BLaER1 (cell line): ENCODE measurements around the gene CASP8AP2.
"Not testable (repeated sequence)": the region's sequence is repeated elsewhere in the genome, so short reads cannot be mapped to it uniquely, and the experiment has no call there.

Source experiments
- H3K27ac ChIP-seq: shearing (Covaris generic); formaldehyde crosslinking; 2 replicates; pipeline ENCODE4 v1.8.1; 2022
- H3K27me3 ChIP-seq: shearing (Covaris generic); formaldehyde crosslinking; 2 replicates; pipeline ENCODE4 v1.8.1; 2022
- H3K36me3 ChIP-seq: shearing (Covaris generic); formaldehyde crosslinking; 2 replicates; pipeline ENCODE4 v1.8.1; 2022
- H3K4me1 ChIP-seq: shearing (Covaris generic); formaldehyde crosslinking; 2 replicates; pipeline ENCODE4 v1.8.1; 2022
- H3K4me2 ChIP-seq: shearing (Covaris generic); formaldehyde crosslinking; 2 replicates; pipeline ENCODE4 v1.8.1; 2022
- H3K4me3 ChIP-seq: shearing (Covaris generic); formaldehyde crosslinking; 2 replicates; pipeline ENCODE4 v1.8.1; 2022
- H3K9ac ChIP-seq: shearing (Covaris generic); formaldehyde crosslinking; 2 replicates; pipeline ENCODE4 v1.8.1; 2022
- H3K9me3 ChIP-seq: shearing (Covaris generic); formaldehyde crosslinking; 2 replicates; pipeline ENCODE4 v1.8.1; 2022
- H4K20me1 ChIP-seq: shearing (Covaris generic); formaldehyde crosslinking; 2 replicates; pipeline ENCODE4 v1.8.1; 2022
- Cebpa-rat ChIP-seq: shearing (Covaris generic); IDR thresholded peaks from 2 replicates; pipeline ENCODE4 v1.8.1; 2022

CASP8AP2 gene

DNA sequence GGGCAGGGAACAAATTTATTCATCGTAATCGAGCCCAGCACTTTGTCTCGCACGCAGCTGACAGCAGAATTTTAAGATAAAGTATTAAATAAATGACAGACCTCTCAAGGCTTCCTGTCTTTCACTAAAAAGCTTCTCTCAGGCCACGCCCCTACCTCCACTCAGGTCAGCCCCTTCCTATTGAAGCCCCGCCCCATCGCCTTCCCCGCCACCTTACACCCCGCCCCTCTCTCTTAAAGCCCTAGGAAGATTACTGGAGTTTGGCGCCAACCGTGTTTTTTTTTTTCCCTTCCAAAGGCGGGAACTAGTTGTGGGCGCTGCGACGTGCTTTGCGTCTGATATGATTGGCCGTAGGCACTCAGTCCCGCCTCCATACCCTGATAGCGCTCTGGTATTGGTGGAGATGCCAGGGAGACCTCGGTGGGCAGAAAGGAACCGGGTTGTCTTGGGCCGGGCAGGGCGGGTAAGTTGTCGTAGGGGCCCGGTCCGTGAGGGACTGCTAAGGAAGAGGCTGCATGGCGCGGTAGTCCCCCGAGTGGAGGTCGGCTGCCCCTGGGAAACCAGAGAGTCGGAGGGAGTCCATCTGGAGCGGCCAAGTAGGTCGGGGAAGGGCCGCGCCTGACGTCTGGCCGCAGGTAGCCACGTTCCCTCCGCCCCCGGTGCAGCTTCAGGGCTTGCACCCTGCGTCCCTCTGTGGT, at the start of gene CASP8AP2:
TSS of gene CASP8AP2 (plus strand) at position 409 of the 698 bp plus-strand sequence.
- no peaks in the 10 kb centered on the region for H3K27me3 ChIP-seq

DNA sequence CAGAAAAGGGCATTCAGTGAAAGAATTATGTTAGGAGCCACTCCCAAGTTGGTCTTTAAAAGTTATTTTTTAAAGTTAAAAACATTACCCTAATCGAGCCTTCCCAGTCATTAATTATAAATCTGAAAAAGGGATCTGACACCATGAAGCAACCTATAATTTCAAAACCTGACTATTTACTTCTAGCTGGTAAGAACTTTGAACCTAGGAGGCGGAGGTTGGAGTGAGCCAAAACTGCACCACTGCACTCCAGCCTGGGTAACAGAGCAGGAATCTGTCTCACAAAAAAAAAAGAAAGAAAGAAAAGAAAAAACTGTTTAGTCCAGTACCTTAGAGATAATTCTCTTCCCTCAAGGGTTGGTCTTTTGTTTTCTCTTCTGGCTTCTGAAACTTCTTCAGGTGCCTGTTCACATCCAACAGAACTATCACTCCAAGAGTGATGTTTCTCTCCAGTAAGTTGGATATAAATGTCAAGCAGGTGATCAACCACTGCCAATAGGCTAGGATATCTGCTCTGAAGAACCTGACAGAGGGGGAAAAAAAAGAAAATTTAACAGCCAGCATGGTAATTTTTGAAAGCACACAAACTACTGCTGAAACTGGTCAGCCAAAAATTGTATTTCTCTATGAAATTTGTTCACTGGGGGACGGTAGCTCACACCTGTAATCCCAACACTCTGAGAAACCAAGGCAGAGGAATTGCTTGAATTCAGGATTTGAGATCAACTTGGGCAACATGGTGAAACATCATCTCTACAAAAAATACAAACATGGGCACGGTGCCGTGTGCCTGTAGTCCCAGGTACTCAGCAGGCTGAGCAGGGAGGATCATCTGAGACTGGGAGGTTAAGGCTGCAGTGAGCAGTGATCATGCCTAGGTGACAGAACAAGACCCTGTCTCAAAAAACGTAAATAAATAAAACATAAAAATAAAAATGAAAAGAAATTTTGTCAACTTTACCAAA, 48.3 kb upstream of the CASP8AP2 start:
- peaks cover 15% of the 10 kb centered on the region for H3K9me3 ChIP-seq
- H3K4me2 ChIP-seq = no peak overlapping the region
- no peaks in the 10 kb centered on the region for H4K20me1 ChIP-seq
- no peak overlapping the region for H3K9ac ChIP-seq
- no peaks in the 10 kb centered on the region for H3K27me3 ChIP-seq
- no peak overlapping the region for H3K4me3 ChIP-seq
- no peak for TF ChIP-seq Cebpa-rat
- no peak overlapping the region for H3K27ac ChIP-seq
- peaks cover 81% of the 10 kb centered on the region for H3K36me3 ChIP-seq
- no peaks in the 10 kb centered on the region for H3K4me1 ChIP-seq

More for the DNA sequence above, at the start of gene CASP8AP2:
- Histone ChIP-seq H3K36me3 (0 out of 2 replicates have a peak, but pooled peaks cover 10% of the 10 kb centered on the region), H3K27ac (peak within 1 kb of the TSS; percentile 79), H3K9me3 (no peaks in the 10 kb centered on the region), H4K20me1 (no peaks in the 10 kb centered on the region), H3K4me2 (peak within 1 kb of the TSS; percentile 80), H3K4me3 (peak within 1 kb of the TSS; percentile 80), H3K9ac (peak within 1 kb of the TSS; percentile 85), H3K4me1 (peaks cover 14% of the 10 kb centered on the region)
- no peak for TF ChIP-seq Cebpa-rat

DNA sequence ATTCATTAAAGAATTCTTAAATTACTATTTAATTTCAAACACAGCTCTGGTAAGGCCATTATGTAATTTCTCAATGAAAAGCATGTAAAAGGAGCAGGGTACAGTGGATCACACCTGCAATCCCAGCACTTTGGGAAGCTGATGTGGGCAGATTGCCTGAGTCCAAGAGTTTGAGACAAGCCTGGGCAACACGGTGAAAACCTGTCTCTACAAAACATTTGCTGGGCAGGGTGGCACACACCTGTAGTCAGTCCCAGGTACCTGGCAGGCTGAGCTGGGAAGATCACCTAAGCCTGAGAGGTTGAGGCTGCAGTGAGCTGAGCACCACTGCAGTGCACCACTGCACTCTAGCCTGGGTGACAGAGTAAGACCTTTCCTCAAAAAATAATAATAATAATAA, 47.5 kb upstream of the CASP8AP2 start:
- Histone ChIP-seq H3K27ac (no peak overlapping the region), H3K9ac (no peak overlapping the region), H3K27me3 (no peaks in the 10 kb centered on the region), H3K4me3 (no peak overlapping the region), H4K20me1 (no peaks in the 10 kb centered on the region), H3K36me3 (peaks cover 82% of the 10 kb centered on the region), H3K9me3 (peaks cover 15% of the 10 kb centered on the region), H3K4me2 (no peak overlapping the region), H3K4me1 (no peaks in the 10 kb centered on the region)
- TF ChIP-seq Cebpa-rat = no peak

DNA sequence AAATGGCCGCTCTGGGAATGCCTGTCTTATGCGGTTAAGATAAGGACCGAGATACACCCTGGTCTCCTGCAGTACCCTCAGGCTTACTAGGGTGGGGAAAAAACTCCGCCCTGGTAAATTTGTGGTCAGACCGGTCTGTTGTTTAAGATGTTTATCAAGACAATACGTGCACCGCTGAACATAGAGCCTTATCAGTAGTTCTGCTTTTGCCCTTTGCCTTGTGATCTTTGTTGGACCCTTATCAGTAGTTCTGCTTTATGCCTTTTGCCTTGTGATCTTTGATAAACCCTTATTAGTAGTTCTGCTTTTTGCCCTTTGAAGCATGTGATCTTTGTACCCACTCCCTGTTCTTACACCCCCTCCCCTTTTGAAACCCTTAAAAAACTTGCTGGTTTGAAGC, 46.4 kb upstream of the CASP8AP2 start:
- not testable (repeated sequence) for H3K4me1 ChIP-seq, H3K27me3 ChIP-seq, H4K20me1 ChIP-seq, H3K9ac ChIP-seq, H3K4me3 ChIP-seq, H3K4me2 ChIP-seq, H3K27ac ChIP-seq
- peaks cover 88% of the 10 kb centered on the region for H3K36me3 ChIP-seq
- peaks cover 15% of the 10 kb centered on the region for H3K9me3 ChIP-seq

DNA sequence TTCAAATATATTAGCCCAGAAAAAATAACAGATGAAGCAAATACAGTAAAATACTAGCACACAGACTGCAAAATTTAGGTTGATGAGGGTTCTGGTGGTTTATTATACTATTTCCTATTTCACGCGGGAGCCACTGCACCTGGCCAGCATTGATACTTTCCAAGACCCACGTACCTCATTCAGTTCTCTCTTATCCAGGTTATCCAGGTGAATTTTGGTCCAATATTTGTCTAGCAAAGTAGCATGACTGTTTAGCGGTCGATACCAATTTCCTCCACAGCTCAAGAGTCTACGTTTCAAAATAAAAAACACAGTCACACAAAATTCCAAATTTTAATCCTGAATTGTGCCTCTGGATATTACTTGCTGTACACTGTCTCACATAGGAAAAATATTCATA, 44.8 kb upstream of the CASP8AP2 start:
- Histone ChIP-seq H3K36me3 (peaks cover 97% of the 10 kb centered on the region), H3K9ac (no peak overlapping the region), H3K9me3 (peaks cover 15% of the 10 kb centered on the region), H3K27ac (no peak overlapping the region), H3K4me1 (no peaks in the 10 kb centered on the region), H3K27me3 (no peaks in the 10 kb centered on the region), H3K4me3 (no peak overlapping the region), H3K4me2 (no peak overlapping the region), H4K20me1 (no peaks in the 10 kb centered on the region)
- no peak for TF ChIP-seq Cebpa-rat

DNA sequence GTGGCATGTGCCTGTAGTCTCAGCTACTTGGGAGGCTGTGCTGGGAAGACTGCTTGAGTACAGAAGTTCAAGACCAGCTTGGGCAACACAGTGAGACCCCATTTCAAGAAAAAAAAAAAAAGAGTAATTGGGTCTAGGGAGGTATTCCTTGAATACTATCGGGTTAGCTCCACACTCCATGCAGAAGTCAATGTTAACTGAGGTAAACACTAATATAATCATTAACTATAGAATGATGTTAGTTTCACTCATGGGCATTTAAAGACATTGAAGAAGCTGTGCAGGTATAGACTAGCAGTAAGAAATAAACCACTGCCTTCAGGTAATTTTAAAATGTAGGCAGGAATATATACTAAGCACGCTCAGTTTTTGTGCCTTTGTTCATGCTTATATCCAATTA, 42.7 kb upstream of the CASP8AP2 start:
- Histone ChIP-seq H3K4me3 (no peak overlapping the region), H3K36me3 (peaks cover 86% of the 10 kb centered on the region)
- no peak for TF ChIP-seq Cebpa-rat

DNA sequence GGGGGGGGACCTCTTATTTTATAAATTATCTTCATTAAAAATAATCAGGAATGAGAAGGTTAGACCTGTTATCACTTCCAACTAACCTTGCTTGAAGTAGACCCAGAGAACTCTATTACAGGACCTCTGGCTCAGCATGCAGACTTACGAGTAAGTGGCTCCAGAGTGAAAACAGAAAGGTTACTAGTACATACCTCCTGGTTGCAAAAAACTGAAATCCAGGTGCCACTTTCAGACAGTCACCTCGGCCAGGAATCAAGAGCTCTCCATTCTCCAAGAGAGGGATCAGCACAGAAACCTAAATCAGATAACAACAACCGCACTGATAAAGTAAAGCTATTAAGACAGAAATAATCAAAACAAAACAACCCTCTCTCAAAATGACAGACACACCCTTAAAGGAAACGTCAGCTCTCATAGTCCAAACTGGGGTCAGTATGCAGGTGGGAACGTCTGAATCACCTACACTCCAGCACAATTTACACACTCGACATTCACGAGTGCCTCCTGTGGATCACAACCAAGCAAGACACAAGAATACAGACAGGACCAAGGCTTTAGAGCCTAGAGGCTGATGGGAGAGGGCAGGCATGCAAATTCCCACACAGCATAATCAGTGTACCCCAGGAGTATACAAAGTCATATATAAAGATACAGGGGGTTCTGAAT, 41.9 kb upstream of the CASP8AP2 start:
- no peak overlapping the region for H3K4me3 ChIP-seq
- peaks cover 83% of the 10 kb centered on the region for H3K36me3 ChIP-seq
- H3K4me2 ChIP-seq = no peak overlapping the region
- no peaks in the 10 kb centered on the region; the same call in 1 of the 2 replicates for H4K20me1 ChIP-seq
- H3K9ac ChIP-seq = no peak overlapping the region
- H3K27ac ChIP-seq = no peak overlapping the region
- H3K9me3 ChIP-seq = peaks cover 15% of the 10 kb centered on the region
- no peak for TF ChIP-seq Cebpa-rat
- no peaks in the 10 kb centered on the region for H3K27me3 ChIP-seq
- peaks cover 4% of the 10 kb centered on the region for H3K4me1 ChIP-seq

More for the DNA sequence above, 42.7 kb upstream of the CASP8AP2 start:
- H3K9ac ChIP-seq = no peak overlapping the region
- no peak overlapping the region for H3K4me2 ChIP-seq
- no peaks in the 10 kb centered on the region for H3K27me3 ChIP-seq
- no peaks in the 10 kb centered on the region for H3K4me1 ChIP-seq
- H4K20me1 ChIP-seq = no peaks in the 10 kb centered on the region
- peaks cover 15% of the 10 kb centered on the region for H3K9me3 ChIP-seq
- H3K27ac ChIP-seq = no peak overlapping the region

DNA sequence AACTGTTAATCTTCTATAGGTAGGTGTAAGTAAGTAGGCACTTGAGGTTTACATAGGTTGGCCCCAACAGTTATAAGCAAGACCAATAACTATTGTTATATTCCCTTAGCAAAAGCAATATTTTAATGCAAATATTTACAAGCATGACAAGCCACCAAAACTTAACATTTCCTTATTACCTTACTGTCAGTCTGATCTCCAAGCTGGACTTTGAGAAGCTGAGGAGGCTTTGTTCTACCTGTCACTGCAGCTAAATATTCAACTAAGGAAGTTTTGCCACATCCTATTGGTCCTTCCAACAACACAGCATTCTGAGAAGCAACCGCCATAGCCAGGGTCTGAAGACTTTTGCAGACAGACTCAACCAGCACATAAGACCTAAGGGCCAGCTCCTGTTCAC, 39.7 kb upstream of the CASP8AP2 start:
- H3K27me3 ChIP-seq = no peaks in the 10 kb centered on the region
- no peak overlapping the region for H3K27ac ChIP-seq
- no peak overlapping the region for H3K4me2 ChIP-seq
- H3K9ac ChIP-seq = no peak overlapping the region
- H3K4me3 ChIP-seq = no peak overlapping the region
- H3K9me3 ChIP-seq = no peaks in the 10 kb centered on the region
- no peak for TF ChIP-seq Cebpa-rat
- H4K20me1 ChIP-seq = peaks cover 21% of the 10 kb centered on the region
- H3K36me3 ChIP-seq = peaks cover 61% of the 10 kb centered on the region
- peaks cover 26% of the 10 kb centered on the region for H3K4me1 ChIP-seq

DNA sequence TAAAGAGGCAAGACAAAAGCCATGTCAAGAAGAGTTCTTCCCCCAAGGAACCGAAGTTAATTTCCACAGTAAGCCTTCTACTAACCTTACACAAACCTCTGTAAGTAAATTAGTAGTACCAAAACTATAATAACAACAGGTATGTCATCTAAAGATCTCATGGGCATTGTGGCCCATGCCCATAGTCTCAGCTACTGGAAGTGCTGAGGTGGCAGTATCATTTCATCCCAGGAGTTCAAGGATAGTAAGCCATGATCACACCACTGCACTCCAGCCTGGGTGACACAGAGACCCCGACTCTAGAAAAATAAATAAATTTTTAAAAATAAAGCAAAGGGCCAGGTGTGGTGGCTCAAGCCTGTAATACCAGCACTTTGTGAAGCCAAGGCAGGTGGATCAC, 39.3 kb upstream of the CASP8AP2 start:
- H4K20me1 ChIP-seq = peaks cover 25% of the 10 kb centered on the region
- H3K27ac ChIP-seq = no peak overlapping the region
- H3K4me1 ChIP-seq = peaks cover 30% of the 10 kb centered on the region
- no peak for TF ChIP-seq Cebpa-rat
- peaks cover 57% of the 10 kb centered on the region for H3K36me3 ChIP-seq
- no peaks in the 10 kb centered on the region for H3K27me3 ChIP-seq
- H3K4me2 ChIP-seq = no peak overlapping the region
- H3K9me3 ChIP-seq = no peaks in the 10 kb centered on the region
- no peak overlapping the region for H3K4me3 ChIP-seq
- no peak overlapping the region for H3K9ac ChIP-seq
